Gastrocnemius medialis (tissue), 4 donors: ENCODE data around the gene VCL. TPM values are rescaled to one million over a fixed set of nuclear protein-coding genes. Genes with fewer than 3 reads are reported as not detected.

ENCODE experiments used
- ATAC-seq, 2 donors: fragments of 150-250 bp; one replicate each; pipeline ENCODE4 v1.9.1; 2016
- DNase-seq, 2 donors: peaks; one replicate each; pipeline ENCODE4 v3.0.0-alpha.2; 2019
- H3K27ac ChIP-seq, 4 donors: fragments of 200-600 bp; sonication (generic); 1 replicate in 1 of 4; 2 replicates in 3 of 4; pipeline ENCODE4 v1.5.1; 2016 to 2018; ENCODE audit warnings: mild to moderate bottlenecking in 2 of 4, moderate library complexity in 1 of 4
- H3K27me3 ChIP-seq, 3 donors: fragments of 200-600 bp; sonication (generic) in 2 of 3; 1 replicate in 1 of 3; 2 replicates in 2 of 3; pipeline versions ENCODE4 v1.5.1 to v1.6.0; 2016 to 2019; ENCODE audit warnings: mild to moderate bottlenecking in 1 of 3, moderate library complexity in 1 of 3
- H3K36me3 ChIP-seq, 2 donors: fragments of 200-600 bp; sonication (generic) in 1 of 2; one replicate each; pipeline ENCODE4 v1.5.1; 2017 to 2018
- H3K4me1 ChIP-seq, 2 donors: fragments of 200-600 bp; sonication (generic) in 1 of 2; one replicate each; pipeline ENCODE4 v1.5.1; 2016 to 2017; ENCODE audit warnings: mild to moderate bottlenecking in 2 of 2
- H3K4me3 ChIP-seq, 4 donors: fragments of 200-600 bp; sonication (generic) in 3 of 4; 1 replicate in 1 of 4; 2 replicates in 3 of 4; pipeline ENCODE4 v1.5.1; 2016 to 2019; ENCODE audit warnings: mild to moderate bottlenecking in 2 of 4
- H3K9me3 ChIP-seq, 3 donors: fragments of 200-600 bp; sonication (generic) in 2 of 3; 1 replicate in 1 of 3; 2 replicates in 2 of 3; pipeline ENCODE4 v1.5.1; 2016 to 2019
- POLR2A ChIP-seq, 2 donors: fragments of 450-650 bp; IDR thresholded peaks; one replicate each; pipeline ENCODE4 v1.6.1; 2017; ENCODE audit warnings: antibody characterized with exemption in 2 of 2, mild to moderate bottlenecking in 2 of 2, moderate library complexity in 2 of 2
- in situ Hi-C, 4 donors: fragments of 200-750 bp; cut with MboI; loops; one replicate each; pipeline versions ENCODE4 v1.15.0 to v1.8.0; 2017; ENCODE audit warnings: low sequenced_read_pairs in 4 of 4
- intact Hi-C: fragments of 100-400 bp; cut with DNase I; formaldehyde crosslinking; loops from one replicate; pipeline ENCODE4 v1.15.1; 2023; ENCODE audit warnings: low total_unique reads
- total RNA-seq, 4 donors: library from RNA; depleted of rRNA; stranded (reverse); fragments of >200 nt; gene quantifications; one replicate each; pipeline versions ENCODE4 v1.1.0 to v1.2.3, GENCODE V29; 2016
- TF ChIP-seq, protein P1 (sequence below), 5 experiments: fragments of 450-650 bp in 3 of 5; fragments of 200-600 bp in 2 of 5; sonication (generic) in 2 of 5; IDR thresholded peaks in 4 of 5; conservative IDR thresholded peaks in 1 of 5; 1 replicate in 4 of 5; 2 replicates in 1 of 5; pipeline ENCODE4 v1.5.1; 2016 to 2019; ENCODE audit warnings: antibody characterized with exemption in 5 of 5, mild to moderate bottlenecking in 3 of 5, moderate library complexity in 3 of 5

VCL gene
- total RNA-seq, 4 donors from 2014 or later = 129 to 299 (median 210) TPM

DNA sequence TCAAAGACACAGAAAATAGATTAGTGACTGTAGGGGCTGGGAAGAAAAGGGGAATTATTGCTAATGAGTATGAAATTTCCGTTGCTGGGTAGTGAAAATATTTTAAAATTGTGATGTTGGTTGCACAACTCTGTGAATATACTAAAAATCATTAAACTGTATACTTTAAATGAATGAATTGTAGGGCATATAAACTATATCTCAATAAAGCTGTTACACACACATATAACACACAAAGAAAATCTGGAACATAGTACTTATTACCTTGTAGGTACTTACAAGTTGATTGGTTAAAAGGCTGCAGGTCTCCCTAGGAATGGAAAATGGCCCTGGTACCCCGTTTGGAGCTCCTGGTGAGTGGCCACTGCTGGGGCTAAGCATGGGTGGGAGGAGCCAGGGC lies 27.1 kb upstream of the VCL start:
- Histone ChIP-seq H3K27me3 (no peaks in the 10 kb centered on the region), H3K4me1 (peaks cover 0 to 17% of the 10 kb centered on the region in 2 donors), H3K36me3 (no peaks in the 10 kb centered on the region), H3K9me3 (no peaks in the 10 kb centered on the region), H3K27ac (no peak overlapping the region), H3K4me3 (no peak overlapping the region)
- TF ChIP-seq, protein P1, sequence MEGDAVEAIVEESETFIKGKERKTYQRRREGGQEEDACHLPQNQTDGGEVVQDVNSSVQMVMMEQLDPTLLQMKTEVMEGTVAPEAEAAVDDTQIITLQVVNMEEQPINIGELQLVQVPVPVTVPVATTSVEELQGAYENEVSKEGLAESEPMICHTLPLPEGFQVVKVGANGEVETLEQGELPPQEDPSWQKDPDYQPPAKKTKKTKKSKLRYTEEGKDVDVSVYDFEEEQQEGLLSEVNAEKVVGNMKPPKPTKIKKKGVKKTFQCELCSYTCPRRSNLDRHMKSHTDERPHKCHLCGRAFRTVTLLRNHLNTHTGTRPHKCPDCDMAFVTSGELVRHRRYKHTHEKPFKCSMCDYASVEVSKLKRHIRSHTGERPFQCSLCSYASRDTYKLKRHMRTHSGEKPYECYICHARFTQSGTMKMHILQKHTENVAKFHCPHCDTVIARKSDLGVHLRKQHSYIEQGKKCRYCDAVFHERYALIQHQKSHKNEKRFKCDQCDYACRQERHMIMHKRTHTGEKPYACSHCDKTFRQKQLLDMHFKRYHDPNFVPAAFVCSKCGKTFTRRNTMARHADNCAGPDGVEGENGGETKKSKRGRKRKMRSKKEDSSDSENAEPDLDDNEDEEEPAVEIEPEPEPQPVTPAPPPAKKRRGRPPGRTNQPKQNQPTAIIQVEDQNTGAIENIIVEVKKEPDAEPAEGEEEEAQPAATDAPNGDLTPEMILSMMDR (IDR thresholded peaks at IDR 0.05 in 4 of 5, conservative IDR thresholded peaks at IDR 0.05 in 1 of 5) = no peak
- no peak for TF ChIP-seq POLR2A (IDR thresholded peaks at IDR 0.05)
- no peak for DNase-seq
- in situ Hi-C loops (no loop called here), intact Hi-C loops (no loop called here)
- ATAC-seq = no peak

DNA sequence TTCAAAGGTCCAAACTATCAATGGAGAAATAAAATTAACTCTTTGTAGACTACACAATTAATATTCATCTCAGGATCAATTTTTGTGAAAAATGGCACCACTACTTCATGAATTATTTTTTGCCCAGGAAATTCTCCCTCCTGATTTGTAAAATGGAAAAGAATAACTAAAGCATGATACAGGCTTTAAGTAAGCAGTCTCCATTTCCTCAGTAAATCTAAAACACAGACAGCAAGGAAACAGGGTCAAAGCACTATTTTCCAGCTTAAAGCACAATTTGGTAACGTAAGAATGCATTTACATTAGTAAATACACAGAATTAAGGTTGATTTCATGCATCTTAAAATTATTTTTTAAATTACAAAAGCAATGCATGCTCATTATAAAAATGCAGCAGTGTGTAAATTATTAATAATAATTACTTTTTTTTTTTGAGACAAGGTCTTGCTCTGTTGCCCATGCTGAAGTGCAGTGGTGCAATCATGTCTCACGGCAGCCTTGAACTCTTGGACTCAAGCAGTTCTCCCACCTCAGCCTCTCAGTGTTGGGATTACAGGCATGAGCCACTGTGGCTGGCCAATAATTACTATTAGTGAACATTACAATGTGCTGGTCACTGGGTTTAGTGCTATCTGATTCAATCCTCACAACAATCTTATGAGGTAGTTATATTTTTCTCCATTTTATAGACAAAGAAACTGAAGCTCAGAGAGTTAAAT lies 26.1 kb upstream of the VCL start:
- DNase-seq = no peak
- no peak overlapping the region for H3K4me3 ChIP-seq
- H3K36me3 ChIP-seq = no peaks in the 10 kb centered on the region
- no peak for ATAC-seq
- peaks cover 0 to 7% of the 10 kb centered on the region in 2 donors for H3K4me1 ChIP-seq
- in situ Hi-C loops = no loop called here
- no peak for TF ChIP-seq POLR2A (IDR thresholded peaks at IDR 0.05)
- TF ChIP-seq, protein P1 (IDR thresholded peaks at IDR 0.05 in 4 of 5, conservative IDR thresholded peaks at IDR 0.05 in 1 of 5) = no peak
- H3K27me3 ChIP-seq = no peaks in the 10 kb centered on the region
- intact Hi-C loops = no loop called here
- no peaks in the 10 kb centered on the region for H3K9me3 ChIP-seq
- H3K27ac ChIP-seq = no peak overlapping the region

DNA sequence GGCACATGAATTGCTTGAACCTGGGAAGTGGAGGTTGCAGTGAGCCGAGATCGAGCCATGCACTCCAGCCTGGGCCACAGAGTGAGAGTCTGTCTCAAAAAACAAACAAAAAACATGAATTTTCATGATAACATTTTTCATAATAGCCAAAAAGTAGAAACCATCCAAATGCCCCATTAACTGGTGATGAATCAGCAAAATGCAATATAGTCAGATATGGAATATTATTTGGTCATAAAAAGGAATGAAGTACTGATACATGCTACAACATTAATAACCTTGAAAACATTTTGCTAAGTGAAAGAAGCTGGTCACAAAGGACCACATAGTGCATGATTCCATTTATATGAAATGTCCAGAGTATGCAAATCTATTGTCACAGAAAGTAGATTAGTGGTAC lies 24.5 kb upstream of the VCL start:
- Histone ChIP-seq H3K27me3 (no peaks in the 10 kb centered on the region), H3K4me1 (peaks cover 0 to 2% of the 10 kb centered on the region in 2 donors), H3K27ac (no peak overlapping the region), H3K36me3 (no peaks in the 10 kb centered on the region), H3K9me3 (no peaks in the 10 kb centered on the region), H3K4me3 (no peak overlapping the region)
- no peak for ATAC-seq
- intact Hi-C loops (no loop called here), in situ Hi-C loops (no loop called here)
- DNase-seq = no peak
- TF ChIP-seq POLR2A (IDR thresholded peaks at IDR 0.05) = no peak
- TF ChIP-seq, protein P1 (IDR thresholded peaks at IDR 0.05 in 4 of 5, conservative IDR thresholded peaks at IDR 0.05 in 1 of 5) = no peak

DNA sequence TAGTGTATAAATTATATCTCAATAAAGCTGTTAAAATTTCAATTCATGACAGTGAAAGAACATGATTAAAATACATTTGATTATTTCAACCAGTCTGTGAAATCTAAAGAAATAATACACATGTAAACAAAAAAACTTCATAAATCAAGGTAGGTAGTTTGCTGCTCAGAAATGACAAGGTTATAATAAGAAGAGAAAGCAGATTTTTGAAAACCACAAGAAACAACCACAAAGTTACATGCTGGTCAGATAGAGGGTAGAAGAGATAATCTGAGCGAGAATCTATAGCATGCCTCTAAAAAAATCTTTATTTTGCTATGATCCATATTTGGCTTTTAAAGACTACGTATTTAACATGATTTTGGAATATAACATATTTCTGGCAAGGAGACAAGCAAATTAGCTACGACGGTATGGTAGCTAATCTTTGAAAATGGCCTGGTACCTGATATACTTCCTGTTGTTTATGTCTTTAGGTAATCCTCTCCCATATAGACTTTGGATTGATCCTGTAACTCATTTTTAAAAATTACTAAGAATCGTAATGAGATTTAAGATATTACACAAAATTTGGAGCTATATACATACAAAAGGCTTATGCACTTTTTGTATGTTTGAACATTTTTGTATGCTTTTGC lies 23.5 kb upstream of the VCL start:
- no peaks in the 10 kb centered on the region for H3K4me1 ChIP-seq
- H3K9me3 ChIP-seq = no peaks in the 10 kb centered on the region
- H3K27me3 ChIP-seq = no peaks in the 10 kb centered on the region
- ATAC-seq = no peak
- TF ChIP-seq POLR2A (IDR thresholded peaks at IDR 0.05) = no peak
- TF ChIP-seq, protein P1 (IDR thresholded peaks at IDR 0.05 in 4 of 5, conservative IDR thresholded peaks at IDR 0.05 in 1 of 5) = no peak
- H3K27ac ChIP-seq = no peak overlapping the region
- DNase-seq = no peak
- H3K4me3 ChIP-seq = no peak overlapping the region
- H3K36me3 ChIP-seq = no peaks in the 10 kb centered on the region
- in situ Hi-C loops (no loop called here), intact Hi-C loops (no loop called here)
